ENCODE results near the gene NME5. TPM values are rescaled to one million over a fixed set of nuclear protein-coding genes. Genes with fewer than 3 reads are reported as not detected.

NME5 gene
- total and polyA plus RNA-seq, 3 donors from 2014 or later: 22.4 to 129 (median 35.1) TPM

Small RNA genes lying within 50 kb of the gene (small RNA-seq; reads per million reads assigned to genes)
- gene RNU6-1148P (0 reads per million in 2 donors), gene RNU6-460P (0 reads per million in 2 donors), gene RNU6-888P (0 reads per million in 2 donors)

Other genes with a start within 250 kb of the NME5 start
- gene PKD2L2, start 250.0 kb downstream of the NME5 start, total RNA-seq: 1 to 10 TPM; 2.0 to 7.4 TPM
- gene PKD2L2, start 250.0 kb downstream of the NME5 start, polyA plus RNA-seq (ENCODE audit: insufficient read depth, low read depth, low replicate concordance): 23.4 TPM
- gene FAM13B, start 106.3 kb downstream of the NME5 start, total RNA-seq: 100 to 1,000 TPM; 125 to 134 TPM
- gene FAM13B, start 106.3 kb downstream of the NME5 start, polyA plus RNA-seq (ENCODE audit: insufficient read depth, low read depth, low replicate concordance): 56.5 TPM
- 1 to 10 TPM in 1 of 2 donors, under 1 TPM in 1; 0.71 to 1.3 TPM for gene WNT8A, start 55.4 kb downstream of the NME5 start, total RNA-seq
- 1.4 TPM for gene WNT8A, start 55.4 kb downstream of the NME5 start, polyA plus RNA-seq (ENCODE audit: insufficient read depth, low read depth, low replicate concordance)
- 100 to 1,000 TPM; 165 to 198 TPM for gene BRD8, start 39.2 kb upstream of the NME5 start, total RNA-seq
- gene BRD8, start 39.2 kb upstream of the NME5 start, polyA plus RNA-seq (ENCODE audit: insufficient read depth, low read depth, low replicate concordance): 303 TPM
- gene KIF20A, start 39.7 kb upstream of the NME5 start, total RNA-seq: 10 to 100 TPM; 10.4 to 13.8 TPM
- 32.1 TPM for gene KIF20A, start 39.7 kb upstream of the NME5 start, polyA plus RNA-seq (ENCODE audit: insufficient read depth, low read depth, low replicate concordance)
- gene CDC23, start 73.9 kb upstream of the NME5 start, total RNA-seq: 10 to 100 TPM; 30.5 to 31.3 TPM
- 29.5 TPM for gene CDC23, start 73.9 kb upstream of the NME5 start, polyA plus RNA-seq (ENCODE audit: insufficient read depth, low read depth, low replicate concordance)
- 1 to 10 TPM; 5.8 to 6.3 TPM for gene GFRA3, start 135.2 kb upstream of the NME5 start, total RNA-seq
- gene GFRA3, start 135.2 kb upstream of the NME5 start, polyA plus RNA-seq (ENCODE audit: insufficient read depth, low read depth, low replicate concordance): 6.3 TPM
- gene CDC25C, start 192.4 kb upstream of the NME5 start, total RNA-seq: 10 to 100 TPM; 11.8 to 23.7 TPM
- 39.9 TPM for gene CDC25C, start 192.4 kb upstream of the NME5 start, polyA plus RNA-seq (ENCODE audit: insufficient read depth, low read depth, low replicate concordance)
- gene FAM53C, start 198.8 kb upstream of the NME5 start, total RNA-seq: 100 to 1,000 TPM; 107 to 152 TPM
- gene FAM53C, start 198.8 kb upstream of the NME5 start, polyA plus RNA-seq (ENCODE audit: insufficient read depth, low read depth, low replicate concordance): 125 TPM
- 10 to 100 TPM; 81.1 to 85.3 TPM for gene KDM3B, start 213.3 kb upstream of the NME5 start, total RNA-seq
- 61.8 TPM for gene KDM3B, start 213.3 kb upstream of the NME5 start, polyA plus RNA-seq (ENCODE audit: insufficient read depth, low read depth, low replicate concordance)

All from testis (tissue), 3 donors.